Keratinocyte (primary cell): Measurements from ENCODE around the gene IFT43.

Source experiments
- EZH2 ChIP-seq: IDR thresholded peaks from one replicate; pipeline ENCODE4 v1.6.1; 2012; ENCODE audit warnings: inconsistent platforms, mild to moderate bottlenecking, low read length, moderate library complexity
- TF ChIP-seq, protein P1 (sequence below), 3 experiments: IDR thresholded peaks in 1 of 3; conservative IDR thresholded peaks in 1 of 3; optimal IDR thresholded peaks in 1 of 3; 2 replicates in 2 of 3; 3 replicates in 1 of 3; pipeline versions ENCODE3 to v1.5.1; 2011; ENCODE audit warnings: low read length in 3 of 3, mild to moderate bottlenecking in 3 of 3, moderate library complexity in 2 of 3, control low read depth in 1 of 3, inconsistent platforms in 1 of 3; ENCODE audit not compliant: insufficient read depth in 2 of 3; ENCODE audit errors: extremely low read depth in 1 of 3

DNA sequence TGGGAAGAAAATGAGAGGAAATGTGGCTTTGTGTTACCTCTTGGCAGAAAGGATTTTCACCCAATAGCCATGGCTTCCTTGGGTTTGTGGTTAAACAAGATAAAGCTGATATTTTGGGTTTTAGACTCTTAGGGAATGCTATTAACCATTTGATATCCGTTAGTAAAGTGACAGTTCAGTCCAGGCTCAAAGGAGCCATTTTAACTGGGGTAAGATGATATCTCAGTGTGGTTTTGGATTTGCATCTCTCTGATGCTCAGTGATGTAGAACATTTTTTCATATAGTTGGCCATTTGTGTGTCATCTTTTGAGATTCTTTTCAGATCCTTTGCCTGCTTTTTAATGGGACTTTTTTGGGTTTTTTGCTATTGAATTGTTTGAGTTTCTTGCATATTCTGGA, 30.1 kb downstream of the IFT43 start:
- TF ChIP-seq, protein P1, sequence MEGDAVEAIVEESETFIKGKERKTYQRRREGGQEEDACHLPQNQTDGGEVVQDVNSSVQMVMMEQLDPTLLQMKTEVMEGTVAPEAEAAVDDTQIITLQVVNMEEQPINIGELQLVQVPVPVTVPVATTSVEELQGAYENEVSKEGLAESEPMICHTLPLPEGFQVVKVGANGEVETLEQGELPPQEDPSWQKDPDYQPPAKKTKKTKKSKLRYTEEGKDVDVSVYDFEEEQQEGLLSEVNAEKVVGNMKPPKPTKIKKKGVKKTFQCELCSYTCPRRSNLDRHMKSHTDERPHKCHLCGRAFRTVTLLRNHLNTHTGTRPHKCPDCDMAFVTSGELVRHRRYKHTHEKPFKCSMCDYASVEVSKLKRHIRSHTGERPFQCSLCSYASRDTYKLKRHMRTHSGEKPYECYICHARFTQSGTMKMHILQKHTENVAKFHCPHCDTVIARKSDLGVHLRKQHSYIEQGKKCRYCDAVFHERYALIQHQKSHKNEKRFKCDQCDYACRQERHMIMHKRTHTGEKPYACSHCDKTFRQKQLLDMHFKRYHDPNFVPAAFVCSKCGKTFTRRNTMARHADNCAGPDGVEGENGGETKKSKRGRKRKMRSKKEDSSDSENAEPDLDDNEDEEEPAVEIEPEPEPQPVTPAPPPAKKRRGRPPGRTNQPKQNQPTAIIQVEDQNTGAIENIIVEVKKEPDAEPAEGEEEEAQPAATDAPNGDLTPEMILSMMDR (optimal IDR thresholded peaks at IDR 0.05 in 1 of 3, IDR thresholded peaks at IDR 0.05 in 1 of 3, conservative IDR thresholded peaks at IDR 0.05 in 1 of 3; ENCODE audit: extremely low read depth in 1 of 3, insufficient read depth in 2 of 3, low read length in 3 of 3): no peak
- TF ChIP-seq EZH2: no peak
